SH-SY5Y (cell line): ENCODE results near the gene MAL.

Experiments
- GATA2 ChIP-seq: IDR thresholded peaks from 2 replicates; pipeline ENCODE4 v1.6.1; 2011; ENCODE audit warnings: mild to moderate bottlenecking, low read depth, low read length
- GATA3 ChIP-seq: IDR thresholded peaks from 2 replicates; pipeline ENCODE4 v1.6.1; 2011; ENCODE audit warnings: low read depth, mild to moderate bottlenecking, low read length, moderate library complexity

DNA sequence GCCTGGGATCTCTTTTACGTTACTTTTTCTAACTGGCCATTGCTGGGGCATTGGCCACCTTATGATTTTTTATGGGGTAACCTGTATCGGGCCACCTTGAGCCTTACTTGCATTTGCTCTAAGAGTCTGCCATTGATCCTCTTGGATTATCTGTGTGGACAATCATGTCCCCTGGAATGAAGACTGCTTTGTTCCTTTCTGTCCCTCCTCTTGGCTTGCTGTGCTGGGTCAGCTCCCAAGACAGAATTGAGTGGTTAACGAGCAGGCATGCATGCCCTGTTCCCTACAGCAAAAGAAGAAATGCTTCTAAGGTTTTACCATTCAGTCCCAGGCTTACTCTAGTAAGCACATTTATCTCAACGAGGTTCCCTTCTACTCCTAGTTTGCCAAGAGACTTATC lies 46.3 kb downstream of the MAL start:
- no peak for TF ChIP-seq GATA3
- no peak for TF ChIP-seq GATA2
